Urinary bladder (tissue), 4 donors: ENCODE data around the gene PITPNM3. TPM values are rescaled to one million over a fixed set of nuclear protein-coding genes. Genes with fewer than 3 reads are reported as not detected.
"Not testable (repeated sequence)": the region's sequence is repeated elsewhere in the genome, so short reads cannot be mapped to it uniquely, and the experiment has no call there.

Experiments used
- DNase-seq: peaks from one replicate; pipeline ENCODE4 v3.0.0-alpha.2; 2015; ENCODE audit errors: extremely low spot score
- H3K27ac ChIP-seq: one replicate; pipeline ENCODE4 v1.5.1; 2013; ENCODE audit warnings: low read depth, mild to moderate bottlenecking, moderate library complexity
- H3K36me3 ChIP-seq: one replicate; pipeline ENCODE4 v1.6.1; 2013; ENCODE audit warnings: mild to moderate bottlenecking, moderate library complexity; ENCODE audit not compliant: insufficient read depth
- H3K4me1 ChIP-seq: one replicate; pipeline ENCODE4 v1.6.1; 2013; ENCODE audit warnings: mild to moderate bottlenecking, moderate library complexity; ENCODE audit not compliant: insufficient read depth
- H3K4me3 ChIP-seq: one replicate; pipeline ENCODE4 v1.5.1; 2013; ENCODE audit warnings: low read depth, low read length
- WGBS: extraction: QIAGEN DNeasy Blood & Tissue Kit; methylation state at CpG from one replicate; pipeline ENCODE4 v1.1.7; 2013; 5-methylcytosine and 5-hydroxymethylcytosine counted together
- polyA plus RNA-seq: library from polyadenylated mRNA; stranded (reverse); fragments of 200-250 nt; gene quantifications from one replicate; pipeline ENCODE4 v1.2.3, GENCODE V29; 2013
- total RNA-seq: library from RNA; depleted of rRNA; stranded (reverse); fragments of >200 nt; gene quantifications from one replicate; pipeline ENCODE4 v1.2.3, GENCODE V29; 2014
- donor health status: healthy with polysubstance abuse.
- donor health status: healthy.

Gene PITPNM3
- total and polyA plus RNA-seq, 2 donors: 2.3 to 10.1 TPM

DNA sequence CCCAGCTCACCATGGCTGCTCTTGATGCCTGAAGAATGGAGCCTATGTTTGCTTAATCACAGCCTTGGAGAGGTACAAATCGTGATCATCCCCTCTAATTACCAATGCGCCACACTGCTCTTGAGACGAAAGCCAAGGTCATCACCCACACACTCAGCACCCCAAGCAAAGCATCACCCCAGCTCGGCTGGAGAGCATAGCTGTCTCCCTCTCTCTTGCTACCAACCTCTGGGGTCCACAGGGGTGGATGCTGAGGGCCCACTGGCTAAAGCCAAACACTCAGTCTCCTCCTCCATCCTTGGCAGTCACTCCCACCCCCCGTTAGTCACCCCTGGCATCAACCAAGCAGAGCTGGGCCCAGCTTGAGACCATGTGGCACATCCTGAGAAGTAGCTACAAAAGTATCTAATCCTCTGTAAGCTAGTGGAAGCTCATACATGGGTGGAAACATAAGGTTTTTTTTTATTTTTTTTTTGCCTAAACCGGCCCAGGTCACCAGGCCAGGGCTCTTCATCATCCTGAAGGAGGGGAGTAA is 67.3 kb downstream of the PITPNM3 start:
- Histone ChIP-seq H3K4me3 (no peak overlapping the region), H3K27ac (no peak overlapping the region), H3K36me3 (no peaks in the 10 kb centered on the region), H3K4me1 (no peaks in the 10 kb centered on the region)
- WGBS: 87% methylated on average over 6 of the region's 6 CpGs
- no peak for DNase-seq

DNA sequence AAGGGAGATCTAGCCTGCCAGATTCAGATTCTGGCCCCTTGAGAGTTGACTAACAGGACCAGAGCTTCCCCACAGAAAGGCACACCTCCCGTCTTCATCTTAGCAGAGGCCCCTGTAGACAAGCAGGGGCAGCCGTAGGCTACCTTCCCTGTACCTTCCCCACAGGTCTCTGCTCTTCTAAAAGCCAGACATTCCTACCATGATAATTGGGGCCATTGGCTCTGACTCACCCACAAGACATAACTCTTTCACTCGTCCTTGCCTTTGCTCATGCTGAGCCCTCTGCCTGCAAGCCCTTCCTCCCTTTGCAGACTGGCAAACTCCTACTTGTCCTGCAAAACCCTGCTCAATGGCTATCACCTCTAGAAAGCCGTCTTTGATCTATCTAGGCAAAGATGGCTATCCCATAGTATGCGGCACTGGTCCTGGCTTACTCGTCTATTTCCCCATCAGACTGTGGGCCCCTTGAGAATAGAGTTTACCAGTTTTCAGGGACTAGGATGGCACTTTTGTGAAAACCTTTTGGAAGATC is 68.3 kb downstream of the PITPNM3 start:
- Histone ChIP-seq H3K36me3 (no peaks in the 10 kb centered on the region), H3K4me3 (no peak overlapping the region), H3K4me1 (no peaks in the 10 kb centered on the region), H3K27ac (no peak overlapping the region)
- 76% methylated on average over 6 of the region's 6 CpGs for WGBS
- DNase-seq: no peak

DNA sequence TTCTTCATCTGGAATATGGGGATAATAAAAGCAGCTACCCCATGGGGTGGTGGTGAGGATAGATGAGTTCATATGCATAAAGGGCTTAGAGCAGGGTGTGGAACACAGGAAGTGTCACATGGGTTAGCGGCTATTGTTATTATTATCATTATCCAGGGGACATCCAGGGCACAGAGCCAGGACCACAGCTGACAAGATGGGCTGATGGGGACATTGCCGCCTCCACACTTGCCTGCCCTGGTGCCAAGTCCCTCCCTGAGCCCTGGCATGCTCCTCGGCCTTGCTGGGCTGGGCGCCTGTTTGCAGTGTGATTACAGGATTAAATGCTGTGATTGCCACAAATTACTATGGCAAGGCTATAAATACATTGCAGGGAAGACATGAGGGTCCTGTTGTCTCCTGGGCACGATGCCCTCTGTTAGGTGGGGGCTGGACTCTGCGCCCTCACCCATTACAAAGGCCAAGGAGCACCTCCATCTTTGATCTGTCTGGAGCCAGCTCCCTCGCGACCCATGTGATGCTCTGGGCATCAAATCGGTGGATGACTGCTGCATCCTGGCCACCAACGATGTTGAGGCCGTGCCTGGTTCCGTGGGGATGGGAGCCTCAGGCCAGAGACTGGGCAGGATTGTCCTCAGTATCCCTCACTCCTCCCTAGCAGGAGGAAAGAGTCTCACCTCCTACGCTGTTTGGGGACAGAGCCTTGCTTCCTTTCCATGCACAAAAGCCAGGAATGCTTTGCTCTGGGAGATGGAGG is 68.9 kb downstream of the PITPNM3 start:
- WGBS: 53% methylated on average over 13 of the region's 13 CpGs
- Histone ChIP-seq H3K4me1 (no peaks in the 10 kb centered on the region), H3K4me3 (no peak overlapping the region), H3K36me3 (no peaks in the 10 kb centered on the region), H3K27ac (no peak overlapping the region)
- no peak for DNase-seq

DNA sequence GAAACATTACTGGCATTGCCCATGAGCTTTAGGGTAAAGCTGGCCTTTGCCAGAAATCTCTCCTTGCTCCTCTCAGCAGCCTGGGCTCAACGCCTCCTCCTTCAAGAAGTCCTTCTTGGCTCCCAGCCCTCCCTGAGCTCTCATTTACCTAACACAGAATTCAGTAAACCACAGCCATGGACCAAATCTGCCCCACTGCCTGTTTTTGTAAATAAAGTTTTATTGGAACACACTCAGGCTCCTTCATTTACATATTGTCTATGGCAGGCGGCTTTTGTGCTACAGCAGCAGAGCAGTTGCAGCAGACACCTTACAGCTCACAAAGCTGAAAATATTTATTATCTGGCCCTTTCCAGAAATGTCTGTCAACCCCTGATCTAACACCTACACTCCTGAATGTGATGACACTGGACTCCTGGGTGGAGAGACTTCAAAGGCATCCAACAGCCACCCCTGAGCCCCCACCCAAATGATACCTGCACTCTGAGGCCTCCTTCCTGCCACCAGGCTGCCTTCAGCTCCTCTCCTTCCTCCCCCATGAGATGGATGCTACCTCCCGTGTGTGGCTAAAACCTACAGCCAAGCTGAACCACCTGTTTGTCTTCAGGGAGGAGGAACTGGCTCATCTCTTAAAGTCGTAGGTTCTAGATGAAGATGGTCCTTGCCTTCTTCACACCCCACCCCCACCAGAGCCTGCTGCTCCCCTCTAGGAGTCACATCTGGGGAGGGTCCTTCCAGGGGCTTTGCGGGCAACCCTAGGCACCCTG is 70.5 kb downstream of the PITPNM3 start:
- Histone ChIP-seq H3K36me3 (no peaks in the 10 kb centered on the region), H3K4me3 (no peak overlapping the region), H3K27ac (no peak overlapping the region), H3K4me1 (no peaks in the 10 kb centered on the region)
- 71% methylated on average over 5 of the region's 5 CpGs for WGBS
- no peak for DNase-seq

DNA sequence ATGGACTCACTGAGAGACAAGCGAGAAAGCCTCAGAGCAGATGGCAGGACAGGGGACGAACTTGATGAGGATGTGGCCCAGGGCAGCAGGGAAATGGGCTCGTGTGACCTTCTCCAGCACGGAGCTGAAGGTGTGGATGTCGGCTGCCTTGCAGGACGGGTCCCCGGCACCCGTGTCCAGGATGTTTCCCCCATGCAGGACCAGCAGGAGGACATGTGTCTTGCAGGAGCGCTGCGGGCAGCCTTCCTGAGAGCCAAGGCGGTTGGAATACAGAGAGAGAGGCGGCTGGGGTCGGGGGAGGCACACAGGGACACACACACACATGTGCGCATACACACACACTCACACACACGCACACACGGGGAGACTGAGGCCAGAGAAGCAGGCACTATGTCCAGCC is 72.8 kb downstream of the PITPNM3 start:
- no peaks in the 10 kb centered on the region for H3K36me3 ChIP-seq
- no peak for DNase-seq
- H3K4me1 ChIP-seq: no peaks in the 10 kb centered on the region
- H3K27ac ChIP-seq: no peak overlapping the region
- no peak overlapping the region for H3K4me3 ChIP-seq
- 92% methylated on average over 16 of the region's 16 CpGs for WGBS

DNA sequence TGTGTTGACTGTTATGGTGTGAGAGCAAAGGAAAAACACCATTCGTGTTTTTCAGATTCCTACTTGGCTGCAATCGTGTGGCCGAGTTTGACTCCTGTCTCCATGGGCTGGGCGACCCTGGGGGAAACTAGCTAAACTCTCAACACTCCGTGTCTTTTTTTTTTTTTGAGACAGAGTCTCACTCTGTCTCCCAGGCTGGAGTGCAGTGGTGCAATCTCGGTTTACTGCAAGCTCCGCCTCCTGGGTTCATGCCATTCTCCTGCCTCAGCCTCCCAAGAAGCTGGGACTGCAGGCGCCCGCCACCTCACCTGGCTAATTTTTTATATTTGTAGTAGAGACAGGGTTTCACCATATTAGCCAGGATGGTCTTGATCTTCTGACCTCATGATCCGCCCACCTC is 73.6 kb downstream of the PITPNM3 start:
- not testable (repeated sequence) for H3K36me3 ChIP-seq, H3K4me1 ChIP-seq, DNase-seq, H3K4me3 ChIP-seq, H3K27ac ChIP-seq
- 78% methylated on average over 10 of the region's 10 CpGs for WGBS

DNA sequence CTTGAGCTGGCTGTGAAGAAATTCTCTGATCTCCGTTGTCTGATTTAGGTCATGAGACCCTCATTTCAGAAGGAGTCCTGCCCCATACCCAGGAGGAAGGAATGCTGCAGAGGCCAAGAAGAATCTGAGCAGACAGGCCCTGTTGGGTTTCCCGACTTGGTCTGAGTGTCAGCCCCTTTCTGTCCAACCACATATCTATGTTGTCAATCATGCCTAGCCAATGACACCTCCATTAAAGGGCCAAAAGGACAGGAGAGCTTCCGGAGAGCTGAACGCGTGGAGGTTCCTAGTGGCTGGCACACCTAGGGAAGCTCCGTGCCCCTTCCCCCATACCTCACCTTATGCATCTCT is 74.3 kb downstream of the PITPNM3 start:
- H3K4me3 ChIP-seq: no peak overlapping the region
- H3K36me3 ChIP-seq: no peaks in the 10 kb centered on the region
- 85% methylated on average over 6 of the region's 6 CpGs for WGBS
- no peak overlapping the region for H3K27ac ChIP-seq
- no peak for DNase-seq
- H3K4me1 ChIP-seq: no peaks in the 10 kb centered on the region

DNA sequence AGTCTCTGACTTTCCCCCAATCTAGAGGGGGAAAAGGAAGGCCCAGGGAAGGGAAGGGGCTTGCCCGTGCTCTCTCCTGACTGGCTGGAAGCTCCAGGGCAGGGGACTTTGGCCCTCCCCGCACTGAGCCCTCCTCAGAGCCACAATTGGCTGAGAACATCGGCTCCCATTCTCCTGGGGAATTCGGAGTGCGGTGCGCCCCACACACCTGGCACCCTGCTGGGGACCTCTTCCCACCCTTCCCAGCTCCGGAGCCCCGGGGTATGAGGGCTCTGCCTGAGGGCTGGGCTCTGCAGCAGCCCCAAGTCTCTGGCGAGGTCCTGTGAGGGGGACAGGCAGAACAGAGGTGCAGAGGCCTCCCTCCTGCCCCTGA is 76.1 kb downstream of the PITPNM3 start:
- Histone ChIP-seq H3K27ac (no peak overlapping the region), H3K4me3 (no peak overlapping the region), H3K36me3 (no peaks in the 10 kb centered on the region), H3K4me1 (no peaks in the 10 kb centered on the region)
- DNase-seq: no peak
- 47% methylated on average over 9 of the region's 9 CpGs for WGBS

DNA sequence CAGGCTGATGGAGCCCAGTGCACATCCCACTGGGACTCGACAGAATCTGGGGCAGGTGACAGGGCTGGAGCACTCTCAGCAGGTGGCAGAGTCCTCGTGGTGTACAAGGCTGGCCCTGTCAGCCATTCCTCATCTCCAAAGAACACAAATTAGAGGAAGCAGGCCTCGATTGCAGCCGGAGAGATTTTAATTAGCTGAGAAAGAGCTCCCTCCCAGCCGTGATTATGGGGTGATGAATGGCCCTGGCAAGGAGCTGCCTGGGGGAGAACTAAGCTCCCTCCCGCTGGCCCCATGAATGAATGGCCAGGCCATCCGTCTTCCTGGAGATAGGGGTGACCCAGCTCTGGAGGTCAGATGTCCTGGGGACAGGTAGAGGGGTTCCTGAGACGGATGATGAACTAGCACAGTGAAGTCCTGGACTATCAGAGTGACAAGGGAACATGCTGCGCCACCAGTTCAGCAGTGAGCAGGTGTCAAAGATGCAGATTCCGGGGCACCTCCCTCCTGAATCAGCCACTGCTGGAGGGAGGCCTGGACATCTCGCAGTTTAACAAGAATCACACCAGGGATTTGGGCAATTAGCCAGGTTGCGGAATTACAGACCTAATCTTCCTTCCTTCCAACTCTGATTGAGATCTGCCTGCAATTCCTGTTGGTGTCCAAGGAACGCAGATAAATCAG is 76.6 kb downstream of the PITPNM3 start:
- Histone ChIP-seq H3K4me1 (no peaks in the 10 kb centered on the region), H3K4me3 (no peak overlapping the region), H3K27ac (no peak overlapping the region), H3K36me3 (no peaks in the 10 kb centered on the region)
- 52% methylated on average over 13 of the region's 13 CpGs for WGBS
- no peak for DNase-seq

DNA sequence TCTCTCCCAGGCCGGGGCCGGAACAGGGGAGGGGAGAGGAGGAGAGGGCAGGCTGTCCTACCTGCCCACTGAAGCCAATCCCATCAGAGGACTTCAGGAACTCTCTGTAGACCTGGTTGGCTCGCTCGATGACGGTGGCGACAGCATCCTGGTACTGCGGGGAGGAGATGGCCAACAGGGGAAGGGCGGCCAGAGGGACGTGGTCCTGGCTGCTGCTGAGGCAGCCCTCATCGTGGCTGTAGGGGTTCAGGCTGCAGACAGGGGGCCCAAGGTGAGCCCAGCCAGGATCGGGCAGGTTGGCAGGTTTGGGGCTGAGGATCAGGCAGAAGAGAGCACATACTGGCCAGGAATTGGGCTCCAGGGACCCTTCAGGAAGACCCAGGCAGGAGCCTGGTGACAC is 77.9 kb downstream of the PITPNM3 start:
- WGBS: 90% methylated on average over 11 of the region's 11 CpGs
- H3K4me3 ChIP-seq: no peak overlapping the region
- no peak overlapping the region for H3K27ac ChIP-seq
- H3K36me3 ChIP-seq: no peaks in the 10 kb centered on the region
- DNase-seq: no peak
- H3K4me1 ChIP-seq: no peaks in the 10 kb centered on the region

DNA sequence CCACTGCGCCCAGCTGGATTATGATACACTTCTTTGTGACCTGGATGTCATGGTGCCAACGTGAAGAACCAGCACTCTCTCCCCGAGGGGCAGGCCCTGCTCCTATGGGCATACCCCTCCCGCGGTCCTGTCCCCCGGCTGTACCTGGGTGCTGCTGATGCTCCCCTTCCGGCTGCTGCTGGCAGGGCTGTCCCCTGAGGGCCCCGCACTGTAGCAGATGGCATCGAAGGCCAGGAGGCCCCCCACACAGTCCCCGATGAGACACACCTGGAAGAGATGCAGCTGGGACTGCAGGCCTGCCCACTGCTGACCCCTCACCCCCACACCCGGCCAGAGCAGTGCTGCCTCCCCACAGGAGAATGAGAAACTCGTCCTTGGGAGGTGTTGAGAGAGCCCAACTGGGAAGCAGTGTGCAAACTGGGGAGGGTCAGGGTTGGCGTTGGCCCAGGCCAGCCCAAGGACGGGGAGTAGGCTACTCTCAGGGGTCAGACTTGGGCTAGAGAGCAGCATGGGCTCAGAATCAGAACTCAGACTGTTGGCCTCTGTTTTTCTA is 78.4 kb downstream of the PITPNM3 start:
- Histone ChIP-seq H3K27ac (no peak overlapping the region), H3K4me1 (no peaks in the 10 kb centered on the region), H3K4me3 (no peak overlapping the region), H3K36me3 (no peaks in the 10 kb centered on the region)
- no peak for DNase-seq
- 89% methylated on average over 14 of the region's 14 CpGs for WGBS

DNA sequence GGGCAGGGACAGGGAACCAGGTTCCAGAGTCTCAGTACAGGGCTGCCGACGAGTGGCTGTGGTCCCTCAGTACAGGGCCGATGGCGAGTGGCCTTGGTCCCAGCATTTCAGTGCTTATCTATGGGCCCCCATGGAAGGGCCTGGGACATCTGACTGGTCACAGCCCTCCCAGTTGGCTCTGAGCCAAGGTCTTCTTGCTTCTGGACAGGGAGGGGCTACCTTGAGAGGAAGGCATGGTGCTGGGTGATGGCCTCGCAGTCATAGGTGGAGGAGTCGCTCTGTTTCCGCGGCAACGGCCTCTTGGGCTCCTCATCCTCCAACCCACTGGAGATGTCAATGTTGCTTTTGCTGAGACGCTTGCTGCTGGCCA is 79.6 kb downstream of the PITPNM3 start:
- 86% methylated on average over 10 of the region's 10 CpGs for WGBS
- DNase-seq: no peak
- Histone ChIP-seq H3K4me1 (no peaks in the 10 kb centered on the region), H3K27ac (no peak overlapping the region), H3K36me3 (no peaks in the 10 kb centered on the region), H3K4me3 (no peak overlapping the region)

DNA sequence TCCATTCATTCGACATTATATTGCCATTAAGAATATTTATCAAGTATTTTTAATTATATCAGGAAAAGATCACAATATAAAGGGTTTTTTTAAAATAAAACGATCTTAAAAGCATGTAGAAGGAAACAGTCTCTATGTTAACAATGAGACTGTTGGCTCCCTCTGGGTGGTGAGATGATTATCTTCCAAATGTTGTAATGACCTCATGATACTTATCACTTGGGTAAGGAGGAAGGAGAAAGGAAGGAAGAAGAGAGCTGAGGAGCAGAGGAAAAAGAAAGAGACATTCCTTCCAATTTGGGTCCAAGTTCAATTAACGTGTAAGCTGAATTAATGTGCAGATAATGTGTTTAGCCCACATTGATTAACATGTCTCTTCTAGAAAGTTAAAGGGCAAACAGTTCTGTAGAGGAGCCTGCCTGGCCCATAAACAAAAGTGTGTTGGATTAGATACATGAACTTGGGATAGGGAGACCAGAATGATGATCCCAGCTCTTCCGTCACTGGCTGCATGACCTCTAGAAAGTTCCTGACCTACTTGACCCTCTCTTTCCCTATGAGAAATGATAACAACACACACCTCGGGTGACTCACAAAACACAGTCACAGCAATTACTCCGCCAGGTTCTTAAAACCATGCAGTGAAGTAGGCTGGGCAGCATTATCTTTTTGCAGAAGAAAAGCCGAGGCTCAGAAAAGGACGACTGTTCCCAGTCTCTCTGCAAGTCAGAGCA is 80.1 kb downstream of the PITPNM3 start:
- Histone ChIP-seq H3K4me1 (no peaks in the 10 kb centered on the region), H3K36me3 (no peaks in the 10 kb centered on the region), H3K4me3 (no peak overlapping the region), H3K27ac (no peak overlapping the region)
- WGBS: 59% methylated on average over 8 of the region's 8 CpGs
- no peak for DNase-seq
